Stimulated activated CD4-positive, alpha-beta T cell treated with anti-CD3 and anti-CD28 coated beads, Interleukin-12 subunit alpha, Interleukin-12 subunit beta, amount 100 ng/mL, for 24 hours (primary cell): Measurements from ENCODE around the gene NPAS3.

Experiments used
- DNase-seq, 2 experiments: peaks; one replicate each; pipeline ENCODE4 v3.0.0-alpha.2; 2020; ENCODE audit warnings: low read depth in 2 of 2

NPAS3 gene

GRCh38 chr14:33254342-33254741, 315.7 kb downstream of the NPAS3 start:
- no peak for DNase-seq

GRCh38 chr14:33254861-33255395, 316.2 kb downstream of the NPAS3 start:
- no peak for DNase-seq

- no peak for DNase-seq
These were observed 319.1 kb downstream of the NPAS3 start for GRCh38 chr14:33257796-33258195.

GRCh38 chr14:33259764-33260163, 321.1 kb downstream of the NPAS3 start:
- no peak for DNase-seq

GRCh38 chr14:33271216-33271615, 332.5 kb downstream of the NPAS3 start:
- DNase-seq, result no peak

GRCh38 chr14:33271891-33272290, 333.2 kb downstream of the NPAS3 start:
- DNase-seq, result no peak

GRCh38 chr14:33273978-33274377, 335.3 kb downstream of the NPAS3 start:
- DNase-seq, result no peak

GRCh38 chr14:33275879-33276278, 337.2 kb downstream of the NPAS3 start:
- no peak for DNase-seq

GRCh38 chr14:33279865-33280264, 341.2 kb downstream of the NPAS3 start:
- DNase-seq, result no peak

GRCh38 chr14:33280646-33281045, 342.0 kb downstream of the NPAS3 start:
- no peak for DNase-seq

GRCh38 chr14:33282331-33283230, 343.9 kb downstream of the NPAS3 start:
- no peak for DNase-seq

- no peak for DNase-seq
These were observed 347.4 kb downstream of the NPAS3 start for GRCh38 chr14:33285902-33286700.

- DNase-seq, result no peak
These were observed 348.5 kb downstream of the NPAS3 start for GRCh38 chr14:33287189-33287588.

GRCh38 chr14:33290641-33291040, 352.0 kb downstream of the NPAS3 start:
- DNase-seq, result no peak

GRCh38 chr14:33291529-33292104, 352.9 kb downstream of the NPAS3 start:
- DNase-seq, result no peak

- no peak for DNase-seq
These were observed 355.7 kb downstream of the NPAS3 start for GRCh38 chr14:33294419-33294818.

- DNase-seq, result no peak
These were observed 358.9 kb downstream of the NPAS3 start for GRCh38 chr14:33297565-33297964.

GRCh38 chr14:33307691-33308251, 369.1 kb downstream of the NPAS3 start:
- DNase-seq, result no peak

- no peak for DNase-seq
These were observed 370.4 kb downstream of the NPAS3 start for GRCh38 chr14:33309106-33309505.

- no peak for DNase-seq
These were observed 376.5 kb downstream of the NPAS3 start for GRCh38 chr14:33315217-33315616.

GRCh38 chr14:33315721-33316120, 377.0 kb downstream of the NPAS3 start:
- DNase-seq, result no peak

- no peak for DNase-seq
These were observed 379.0 kb downstream of the NPAS3 start for GRCh38 chr14:33317675-33318074.
